Measurements from ENCODE around the gene AAMDC. TPM values are rescaled to one million over a fixed set of nuclear protein-coding genes. Genes with fewer than 3 reads are reported as not detected.

AAMDC gene
- total RNA-seq = 22.6 and 26.2 TPM in 2 replicates

DNA sequence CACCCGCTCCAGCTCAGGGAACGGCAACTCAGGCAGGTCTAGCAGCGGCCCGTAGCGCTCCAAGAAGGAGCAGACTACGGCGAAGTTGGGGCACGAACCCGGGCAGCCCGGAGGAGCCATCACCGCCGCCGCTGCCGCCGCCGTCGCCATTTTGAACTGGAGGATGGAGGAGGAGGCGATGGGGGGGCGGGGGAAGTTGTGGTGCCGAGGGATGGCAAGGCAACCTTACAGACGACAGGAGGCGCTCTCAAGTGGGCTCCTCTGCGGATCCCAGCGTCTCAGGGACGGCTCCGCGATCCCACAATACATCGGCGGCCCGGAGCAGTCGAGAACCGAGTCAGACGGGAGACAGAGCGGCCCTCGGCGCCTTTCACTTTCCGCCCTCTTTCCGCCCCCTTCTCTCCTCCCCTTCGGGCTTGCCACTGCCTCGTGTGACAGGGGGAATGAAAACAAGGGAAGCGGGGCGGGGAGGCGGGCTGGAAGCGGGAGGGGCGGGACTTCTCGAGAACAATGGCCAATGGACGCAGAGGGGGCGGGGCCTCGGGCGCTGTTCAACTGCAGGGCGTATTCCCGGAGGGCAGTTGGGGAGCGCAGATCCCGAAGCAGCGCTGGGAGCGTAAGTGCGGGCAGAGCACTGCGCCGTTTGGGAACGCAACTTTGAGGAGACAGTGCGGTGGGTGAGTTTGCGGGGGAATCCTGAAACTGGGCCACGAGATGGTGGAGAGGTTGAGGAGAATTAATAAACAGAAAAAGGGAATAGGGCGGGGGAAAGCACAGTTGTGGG, at the start of gene AAMDC, which contains the start of gene RSF1:
Gene AAMDC (plus strand): TSS at position 580 of the 784 bp plus-strand sequence. CDS start 21,353 bp downstream, outside the sequence.
Gene RSF1 (minus strand): TSS at position 158 of the 784 bp plus-strand sequence. CDS start 8 bp downstream, at position 150.
- DNase-seq (ENCODE audit: low read depth) = peak; percentile 93

DNA sequence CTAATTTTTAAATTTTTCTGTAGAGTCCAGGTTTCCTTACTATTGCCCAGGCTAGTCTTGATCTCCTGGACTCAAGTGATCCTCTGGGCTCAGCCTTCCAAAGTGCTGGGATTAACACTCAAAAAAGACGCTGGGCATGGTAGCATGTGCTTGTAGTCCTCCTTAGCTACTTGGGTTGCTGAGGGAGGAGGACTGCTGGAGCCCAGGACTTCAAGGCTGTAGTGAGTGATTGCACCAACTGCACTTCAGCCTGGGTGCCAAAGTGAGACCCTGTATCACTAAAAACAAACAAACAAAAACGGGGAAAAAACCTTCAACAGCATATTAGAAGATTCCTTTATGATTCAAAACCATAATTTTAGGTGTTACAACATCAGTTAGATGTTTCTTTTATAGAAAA, 45.0 kb upstream of the AAMDC start:
- DNase-seq (ENCODE audit: low read depth) = no peak

DNA sequence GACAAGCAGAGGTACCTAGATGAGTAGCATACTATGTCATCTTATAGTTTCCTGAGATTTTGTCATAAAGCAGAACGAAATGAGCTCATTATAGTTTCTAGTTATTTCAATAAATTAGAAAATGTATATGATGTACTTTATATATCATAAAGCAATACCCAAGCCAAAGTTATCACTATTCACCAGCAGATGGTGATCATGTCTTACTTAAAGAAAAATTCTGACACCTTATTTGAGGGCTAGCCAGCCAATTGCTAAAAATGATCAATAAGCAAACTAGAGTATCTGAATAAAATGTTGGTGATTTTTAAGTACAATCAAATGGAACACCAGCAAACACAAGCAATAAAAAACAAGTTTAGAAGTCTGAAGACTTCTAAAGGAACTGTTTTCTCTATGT, 44.5 kb upstream of the AAMDC start:
- no peak for DNase-seq (ENCODE audit: low read depth)

DNA sequence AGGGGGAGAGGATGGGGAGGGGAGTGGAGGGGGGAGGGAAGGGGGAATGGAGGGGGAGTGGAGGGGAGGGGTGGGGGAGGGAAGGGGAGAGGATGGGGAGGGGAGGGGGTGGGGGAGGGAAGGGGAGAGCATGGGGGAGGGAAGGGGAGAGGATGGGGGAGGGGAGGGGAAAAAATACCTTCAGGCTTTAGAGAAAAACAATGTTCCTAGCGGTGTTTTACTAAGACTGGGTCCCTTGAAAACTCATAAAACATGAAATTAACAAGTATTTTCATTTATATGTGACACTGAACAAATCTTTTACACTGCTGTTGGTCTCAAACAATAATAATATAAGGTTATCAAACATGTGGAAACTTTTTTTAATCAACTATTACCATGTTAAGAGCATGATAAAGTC, 42.8 kb upstream of the AAMDC start:
- DNase-seq (ENCODE audit: low read depth) = no peak

DNA sequence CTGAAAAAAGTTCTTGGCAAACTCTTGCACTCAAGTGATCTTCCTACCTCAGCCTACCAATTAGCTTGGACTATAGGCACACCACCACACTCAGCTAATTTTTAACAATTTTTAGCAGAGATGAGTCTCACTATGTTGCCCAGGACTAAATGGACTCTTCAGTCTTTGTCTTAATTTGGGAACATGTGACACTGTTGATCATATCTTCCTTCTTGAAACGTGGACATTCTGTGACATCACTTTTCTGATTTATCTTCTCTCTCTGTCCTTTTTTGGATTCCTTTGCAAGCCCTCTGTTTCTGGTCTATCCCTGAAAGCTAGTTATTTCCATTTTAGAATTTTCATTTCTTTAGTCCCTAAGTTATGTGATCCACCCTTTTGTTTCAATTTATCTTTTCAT, 42.4 kb upstream of the AAMDC start:
- DNase-seq (ENCODE audit: low read depth) = no peak

DNA sequence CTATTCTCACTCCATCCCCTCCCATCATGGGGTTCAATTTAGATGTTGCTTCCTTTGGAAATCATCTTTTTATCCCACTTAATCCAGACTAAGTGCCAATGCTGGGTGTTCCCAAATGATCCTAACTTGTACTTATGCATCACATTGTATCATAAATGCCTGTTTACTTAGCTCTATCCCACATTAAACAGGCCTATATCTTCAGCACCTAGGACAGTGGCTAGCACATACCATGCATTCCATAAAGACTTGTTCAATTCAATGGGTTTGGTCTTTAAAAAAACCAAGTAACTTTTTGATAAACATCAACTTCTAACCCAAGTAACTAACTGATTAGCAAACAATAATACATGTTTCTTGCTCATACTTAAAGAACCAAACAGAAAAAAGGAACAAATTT, 41.0 kb upstream of the AAMDC start:
- peak; percentile 49 for DNase-seq (ENCODE audit: low read depth)

DNA sequence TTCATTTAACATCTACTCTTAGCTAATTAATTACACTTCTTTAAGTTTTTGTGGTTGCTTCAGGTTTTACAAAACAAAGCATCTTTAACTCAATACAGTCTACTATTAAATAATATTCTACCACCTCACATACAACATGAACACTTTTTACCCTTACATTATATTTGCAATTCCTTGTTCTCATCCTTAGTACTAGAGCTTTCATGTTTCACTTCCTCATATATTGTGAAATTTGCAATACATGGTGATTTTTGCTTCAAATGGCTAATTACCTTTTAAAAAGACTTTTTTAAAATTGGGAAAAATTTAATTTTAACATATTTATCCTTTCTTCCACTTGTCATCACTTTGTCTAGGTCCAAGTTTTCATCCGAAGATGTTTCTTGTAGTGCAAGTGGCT, 37.9 kb upstream of the AAMDC start:
- DNase-seq (ENCODE audit: low read depth) = no peak

DNA sequence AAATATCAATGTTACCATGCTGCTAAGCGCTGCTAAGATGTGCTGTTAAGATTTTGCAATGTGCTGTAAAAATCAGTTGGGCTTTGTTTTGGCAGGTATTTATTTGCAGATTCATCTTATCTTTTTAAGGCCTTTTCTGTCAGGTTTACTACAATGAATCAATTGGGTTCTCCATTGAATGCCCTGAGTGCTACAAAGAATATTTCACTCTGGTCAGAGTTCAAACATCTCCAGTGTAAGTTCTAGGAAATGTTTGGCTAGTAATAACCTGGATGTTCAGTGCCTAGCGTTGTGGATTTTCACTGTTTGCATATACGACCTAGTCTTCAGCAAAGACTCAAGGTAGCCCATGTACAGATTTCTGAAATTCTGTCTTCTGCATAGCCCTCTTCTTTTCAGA, 36.4 kb upstream of the AAMDC start:
- no peak for DNase-seq (ENCODE audit: low read depth)

DNA sequence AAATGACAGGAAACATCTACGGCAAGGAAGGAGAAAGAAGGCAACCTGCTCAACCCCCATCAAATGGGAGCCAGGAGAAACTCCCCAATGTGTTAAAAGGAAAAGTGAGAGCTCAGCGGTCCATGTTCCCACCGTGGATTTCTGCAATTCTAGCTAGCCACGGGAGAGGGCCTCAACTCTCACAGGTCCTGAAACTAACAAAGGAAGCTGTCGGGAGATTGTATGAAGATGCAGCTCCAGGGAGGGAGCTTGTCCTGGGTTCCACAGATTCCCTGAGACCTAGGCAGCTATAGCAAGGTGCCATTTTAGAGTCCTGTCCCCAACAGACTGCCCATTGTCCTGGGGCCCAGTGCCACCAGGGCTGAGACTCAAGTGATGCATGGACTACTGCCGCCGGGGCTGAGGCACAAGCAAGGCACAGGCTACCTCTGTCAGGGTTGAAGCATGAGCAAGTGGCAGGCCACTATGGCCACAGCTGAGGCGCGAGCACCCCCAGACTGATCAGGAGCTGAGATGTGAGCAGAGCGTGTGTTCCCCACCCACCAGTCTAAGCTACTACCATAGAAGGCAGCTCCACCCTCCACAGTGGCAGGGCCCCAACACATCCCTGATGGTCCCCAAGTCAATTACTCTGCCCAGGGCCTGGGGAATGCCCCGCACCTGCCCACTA, 31.7 kb upstream of the AAMDC start:
- no peak for DNase-seq (ENCODE audit: low read depth)

DNA sequence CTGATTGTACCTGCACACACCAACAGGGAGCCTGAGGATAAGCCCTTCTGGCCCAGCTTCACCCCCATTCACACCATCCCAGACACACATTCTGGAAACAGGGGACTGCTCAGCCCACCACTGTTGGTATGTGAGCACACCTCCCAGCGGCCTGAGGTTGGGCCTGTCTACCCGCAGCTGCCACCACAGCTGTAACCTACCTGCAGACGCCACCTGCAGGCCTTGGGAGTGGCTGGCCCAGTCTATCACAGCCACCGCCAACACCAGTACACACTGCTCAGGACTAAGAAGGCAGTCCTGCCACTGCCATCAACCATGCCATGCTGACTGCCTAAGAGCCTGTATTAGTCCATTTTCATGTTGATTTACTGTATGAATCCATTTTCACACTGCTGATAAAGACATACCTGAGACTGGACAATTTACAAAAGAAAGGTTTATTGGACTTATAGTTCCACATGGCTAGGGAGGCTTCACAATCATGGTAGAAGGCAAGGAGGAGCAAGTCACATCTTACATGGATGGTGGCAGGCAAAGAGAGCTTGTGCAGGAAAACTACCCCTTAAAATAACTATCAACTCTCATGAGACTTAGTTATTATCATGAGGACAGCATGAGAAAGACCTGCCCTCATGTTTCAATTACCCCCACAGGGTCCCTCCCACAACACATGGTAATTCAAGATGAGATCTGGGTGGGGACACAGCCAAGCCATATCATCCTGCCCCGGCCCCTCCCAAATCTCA, 31.0 kb upstream of the AAMDC start:
- no peak for DNase-seq (ENCODE audit: low read depth)

DNA sequence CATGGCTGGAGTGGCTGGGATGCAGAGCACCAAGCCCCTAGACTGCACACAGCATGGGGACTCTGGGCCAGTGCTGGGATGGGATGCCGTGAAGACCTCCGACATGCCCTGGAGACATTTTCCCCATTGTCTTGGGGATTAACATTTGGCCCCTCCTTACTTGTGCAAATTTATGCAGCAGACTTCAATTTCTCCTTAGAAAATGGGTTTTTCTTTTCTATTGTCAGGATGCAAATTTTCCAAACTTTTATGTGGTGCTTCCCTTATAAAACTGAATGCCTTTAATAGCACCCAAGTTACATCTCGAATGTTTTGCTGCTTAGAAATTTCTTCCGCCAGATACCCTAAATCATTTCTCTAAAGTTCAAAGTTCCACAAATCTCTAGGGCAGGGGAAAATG, 29.6 kb upstream of the AAMDC start:
- no peak for DNase-seq (ENCODE audit: low read depth)

DNA sequence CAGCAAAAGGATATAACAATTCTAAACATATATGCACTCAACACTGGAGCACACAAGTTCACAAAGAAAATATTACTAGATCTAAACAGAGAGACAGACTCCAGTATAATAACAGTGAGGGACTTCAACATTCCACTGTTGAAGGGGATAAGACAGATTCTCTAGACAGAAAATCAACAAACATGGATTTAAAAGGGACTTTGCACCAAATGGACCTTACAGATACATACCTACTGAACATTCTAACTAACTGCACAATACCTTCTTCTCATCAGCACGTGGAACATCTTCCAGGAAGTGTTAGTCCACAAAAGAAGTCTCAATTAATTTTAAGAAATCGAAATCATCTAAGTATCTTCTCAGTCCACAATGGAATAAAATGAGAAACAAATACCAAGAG, 27.0 kb upstream of the AAMDC start:
- DNase-seq (ENCODE audit: low read depth) = no peak

DNA sequence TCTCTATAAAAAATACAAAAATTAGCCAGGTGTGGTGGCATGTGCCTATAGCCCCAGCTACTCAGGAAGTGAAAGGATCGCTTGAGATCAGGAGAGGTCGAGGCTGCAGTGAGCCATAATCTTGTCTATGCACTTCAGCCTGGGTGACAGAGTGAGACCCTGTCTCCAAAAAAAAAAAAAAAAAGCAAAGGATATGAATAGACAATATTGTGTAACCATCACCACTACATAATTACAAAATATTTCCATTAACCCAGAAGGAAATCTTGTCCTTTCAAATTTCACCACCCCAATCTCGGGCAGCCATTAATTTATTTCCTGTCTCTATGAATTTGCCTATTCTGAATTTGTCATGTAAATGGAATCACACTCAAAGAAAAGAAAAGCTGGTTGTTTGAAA, 21.6 kb upstream of the AAMDC start:
- no peak for DNase-seq (ENCODE audit: low read depth)

DNA sequence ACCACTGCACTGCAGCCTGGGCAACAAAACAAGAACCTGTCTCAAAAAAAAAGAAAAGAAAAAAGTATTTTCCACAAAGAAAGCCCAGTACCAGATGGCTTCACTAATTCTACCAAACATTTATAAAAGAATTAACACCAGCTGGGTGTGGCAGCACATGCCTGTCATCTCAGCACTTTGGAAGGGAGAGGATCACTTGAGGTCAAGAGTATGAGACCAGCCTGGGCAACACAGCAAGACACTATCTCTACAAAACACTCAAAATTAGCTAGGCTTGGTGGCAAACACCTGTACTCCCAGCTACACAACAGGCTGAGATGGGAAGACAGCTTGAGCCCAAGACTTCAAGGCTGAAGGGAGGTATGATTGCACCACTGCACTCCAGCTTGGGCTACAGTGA, 20.5 kb upstream of the AAMDC start:
- DNase-seq (ENCODE audit: low read depth) = no peak

DNA sequence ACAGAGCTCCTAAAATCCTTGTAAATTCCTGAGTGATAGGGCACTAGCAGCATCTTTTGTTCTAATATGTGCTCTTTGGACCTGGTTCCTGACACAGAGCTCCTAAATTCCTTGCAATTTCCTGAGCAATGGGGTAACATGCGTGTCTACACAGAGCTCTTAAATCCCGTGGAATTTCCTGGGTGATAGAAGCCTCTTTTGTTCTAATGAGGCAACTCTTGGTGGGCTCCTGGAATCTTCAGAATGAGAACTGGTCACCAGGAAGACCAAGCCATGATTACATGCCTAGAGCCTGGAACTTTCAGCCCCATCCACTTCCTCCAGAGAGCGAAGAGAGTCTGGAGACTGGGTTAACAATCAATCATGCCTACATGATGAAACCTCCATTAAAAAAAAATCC, 19.5 kb upstream of the AAMDC start:
- no peak for DNase-seq (ENCODE audit: low read depth)

DNA sequence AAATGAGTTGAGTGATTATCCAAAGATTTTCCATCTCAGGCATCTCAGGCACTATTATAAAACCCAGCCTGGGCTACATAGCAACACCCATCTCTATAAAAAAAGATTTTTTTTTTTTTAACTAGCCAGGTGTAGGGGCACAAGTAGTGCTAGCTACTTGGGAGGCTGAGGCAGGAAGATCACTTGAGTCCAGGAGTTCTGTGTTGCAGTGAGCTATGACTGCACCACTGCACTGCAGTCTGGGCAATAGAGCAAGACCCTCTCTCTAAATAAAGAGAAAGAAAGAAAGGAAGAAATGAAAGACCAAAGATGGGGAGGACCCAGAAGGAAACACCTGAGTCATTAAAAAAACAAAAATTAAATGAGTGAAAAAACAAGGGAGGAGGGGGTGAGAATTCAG, 14.5 kb upstream of the AAMDC start:
- DNase-seq (ENCODE audit: low read depth) = no peak

DNA sequence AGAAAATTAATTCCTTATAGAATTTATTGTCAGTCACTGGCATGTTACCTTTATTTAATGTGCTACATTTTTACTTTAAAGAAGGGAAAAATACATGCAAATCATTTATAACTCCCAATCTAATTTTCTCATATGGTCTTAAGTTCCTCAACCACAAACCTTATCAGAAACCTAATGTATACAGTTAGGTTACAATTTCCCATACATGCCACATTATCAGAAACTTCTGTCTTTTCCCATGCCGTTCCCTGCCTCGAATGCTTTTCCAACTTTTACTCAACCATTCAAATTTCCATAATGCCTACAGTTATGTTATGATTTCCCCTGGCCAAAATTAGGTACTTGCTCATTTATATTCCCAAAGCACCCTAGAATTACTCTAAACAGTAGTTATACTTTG, 14.0 kb upstream of the AAMDC start:
- no peak for DNase-seq (ENCODE audit: low read depth)

DNA sequence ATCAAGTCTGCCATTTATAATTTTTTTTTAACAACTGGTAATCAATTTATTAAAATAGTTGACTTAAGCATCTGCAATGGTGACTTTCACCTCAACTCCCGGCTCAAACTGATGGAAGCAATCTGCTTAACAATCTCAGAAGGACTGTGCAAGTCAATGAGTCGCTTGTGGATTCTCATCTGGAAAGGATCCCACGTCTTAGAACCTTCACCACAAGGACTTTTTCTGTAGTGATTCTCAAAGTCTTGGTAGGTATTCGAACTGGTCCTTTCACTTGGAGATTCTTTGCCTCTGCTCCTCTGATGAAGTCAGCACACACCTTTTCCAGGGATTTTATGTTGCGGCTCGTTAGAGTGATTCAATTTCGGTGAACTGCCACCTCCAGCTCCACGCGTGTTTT, 7.7 kb upstream of the AAMDC start:
- no peak for DNase-seq (ENCODE audit: low read depth)

DNA sequence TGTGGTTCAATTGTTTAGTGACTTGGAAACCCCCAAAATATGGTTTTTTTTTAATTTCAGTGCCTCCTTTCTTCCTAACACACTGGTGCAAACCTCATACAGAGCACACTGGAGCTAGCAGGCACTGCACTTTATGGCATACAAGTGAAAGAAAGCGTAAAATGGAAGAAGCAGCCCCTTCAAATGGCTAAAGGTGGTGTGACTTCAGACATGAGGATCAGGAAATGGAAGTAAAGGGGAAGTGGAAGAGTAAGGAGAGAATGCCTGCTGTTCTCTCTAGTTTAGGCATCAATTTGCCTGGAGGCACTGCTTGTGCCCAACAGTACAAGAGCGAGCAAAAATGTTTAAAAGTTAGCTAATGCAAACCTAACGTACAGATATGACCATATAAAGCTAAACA, 6.1 kb upstream of the AAMDC start:
- DNase-seq (ENCODE audit: low read depth) = no peak

DNA sequence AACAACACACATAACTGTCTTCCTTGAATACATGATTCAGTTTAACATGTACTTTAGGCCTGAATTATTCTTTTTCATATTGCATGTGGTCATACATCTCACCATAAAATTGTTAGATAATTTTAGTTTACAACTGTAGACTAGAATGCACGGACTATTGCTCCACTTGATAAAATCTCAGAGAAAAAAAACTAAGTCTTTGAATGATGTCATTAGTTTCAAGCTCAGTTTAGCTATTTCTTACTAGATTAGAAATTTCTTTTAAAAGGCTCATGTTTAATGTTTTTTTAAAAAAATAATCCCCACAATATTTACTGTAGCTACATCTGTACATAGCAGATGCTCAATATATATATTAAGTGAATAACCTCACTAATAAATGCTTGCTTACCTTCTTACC, 5.5 kb upstream of the AAMDC start:
- no peak for DNase-seq (ENCODE audit: low read depth)

DNA sequence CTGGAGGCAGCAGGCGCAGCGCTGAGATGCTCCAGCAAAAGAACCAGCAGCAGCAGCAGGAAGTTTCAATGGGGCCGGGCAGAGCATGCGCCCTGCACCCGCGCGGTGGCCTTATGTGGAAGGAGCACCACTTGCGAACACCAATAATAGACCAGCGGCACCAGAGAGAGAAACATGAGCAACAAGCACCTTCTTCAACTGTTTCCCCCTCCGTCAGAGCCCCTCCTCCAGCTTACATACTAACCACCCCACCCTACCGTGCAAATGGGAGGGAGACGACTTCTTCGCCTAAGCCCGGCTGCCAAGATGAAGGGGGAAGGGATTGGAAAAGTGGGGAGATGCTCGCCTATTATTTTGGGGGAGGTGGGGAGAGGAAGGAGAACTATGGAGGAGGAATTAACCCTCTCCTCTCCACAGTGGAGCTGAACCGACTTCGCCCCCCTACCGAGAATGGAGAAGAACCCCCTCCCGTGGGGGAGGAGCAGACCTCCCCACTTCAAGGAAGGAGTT, 1.5 kb upstream of the AAMDC start:
- DNase-seq (ENCODE audit: low read depth) = peak; percentile 84

DNA sequence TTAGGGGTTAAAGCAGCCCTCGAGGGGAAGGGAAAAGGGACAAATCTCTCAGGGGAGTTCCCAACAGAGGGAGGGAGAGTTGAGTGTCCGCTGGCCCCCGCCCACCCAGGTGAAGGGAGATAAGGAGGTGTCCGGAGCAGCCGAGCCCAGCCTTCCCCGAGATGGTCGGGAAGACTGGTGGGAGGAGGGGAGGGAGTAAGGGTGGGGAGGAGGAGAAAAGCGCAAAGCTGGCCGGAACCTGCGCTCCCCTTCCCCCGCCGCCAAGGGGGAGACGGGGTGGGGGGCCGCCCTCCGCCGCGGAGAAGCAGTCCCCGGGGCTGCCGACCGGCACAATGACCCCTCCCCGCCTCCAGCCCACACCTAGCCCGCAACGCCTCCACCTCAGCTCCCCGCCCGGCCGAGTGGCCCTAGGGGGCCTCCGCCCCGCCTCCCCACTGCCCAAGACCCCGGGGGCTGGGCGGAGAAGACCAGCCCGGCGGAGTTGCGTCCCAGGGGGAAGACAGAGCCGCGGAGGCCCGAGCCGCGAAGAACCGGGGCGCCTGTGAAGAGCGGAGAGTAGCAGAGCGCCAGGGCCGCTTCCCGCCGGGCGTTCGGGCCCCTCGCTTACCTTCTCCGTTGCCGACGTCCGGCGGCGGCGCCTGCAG, 901 bp upstream of the AAMDC start:
- peak; percentile 22 for DNase-seq (ENCODE audit: low read depth)
